DND-41 (cell line): ENCODE results near the gene SPPL3.
A peak's percentile ranks its signal among the peaks of the same experiment; 100 is the strongest.

ENCODE experiments used
- ATAC-seq: fragments of 200-7000 bp; cut with Tn5 transposase; 3 replicates; pipeline ENCODE4 v1.9.1; 2021; ENCODE audit warnings: low read depth; ENCODE audit not compliant: insufficient read depth
- DNase-seq: peaks from one replicate; pipeline ENCODE4 v3.0.0-alpha.2; 2020
- H2AFZ ChIP-seq: 2 replicates; pipeline ENCODE4 v1.6.0; 2012; ENCODE audit warnings: low read depth, low read length
- H3K27ac ChIP-seq: 2 replicates; pipeline ENCODE4 v1.5.1; 2012; ENCODE audit warnings: low read length, inconsistent platforms
- H3K27me3 ChIP-seq: fragments of 200-600 bp; sonication (generic); 2 replicates; pipeline ENCODE4 v1.6.0; 2012; ENCODE audit warnings: low read length, mild to moderate bottlenecking, inconsistent platforms; ENCODE audit not compliant: insufficient read depth, poor library complexity
- H3K36me3 ChIP-seq: 2 replicates; pipeline ENCODE4 v1.5.1; 2012; ENCODE audit warnings: low read length, inconsistent platforms; ENCODE audit not compliant: insufficient read depth
- H3K4me1 ChIP-seq: 2 replicates; pipeline ENCODE4 v1.5.1; 2012; ENCODE audit warnings: mild to moderate bottlenecking, low read length; ENCODE audit not compliant: insufficient read depth
- H3K4me2 ChIP-seq: 2 replicates; pipeline ENCODE4 v1.6.0; 2012; ENCODE audit warnings: mild to moderate bottlenecking, moderate library complexity, low read length, inconsistent platforms; ENCODE audit not compliant: insufficient read depth
- H3K4me3 ChIP-seq, 2 experiments: fragments of 200-600 bp in 1 of 2; shearing (Covaris generic) in 1 of 2; 2 replicates each; pipeline ENCODE4 v1.5.1; 2012 to 2016; ENCODE audit warnings: inconsistent platforms in 2 of 2, low read length in 2 of 2, mild to moderate bottlenecking in 2 of 2, low read depth in 1 of 2, moderate library complexity in 1 of 2
- H3K79me2 ChIP-seq: 2 replicates; pipeline ENCODE4 v1.6.0; 2012; ENCODE audit warnings: low read length, inconsistent platforms; ENCODE audit not compliant: insufficient read depth
- H3K9ac ChIP-seq: 2 replicates; pipeline ENCODE4 v1.6.0; 2012; ENCODE audit warnings: low read depth, mild to moderate bottlenecking, inconsistent platforms, low read length, moderate library complexity
- H3K9me3 ChIP-seq: 2 replicates; pipeline ENCODE4 v1.5.1; 2012; ENCODE audit warnings: low read length, moderate library complexity, mild to moderate bottlenecking, inconsistent platforms; ENCODE audit not compliant: insufficient read depth, severe bottlenecking
- H4K20me1 ChIP-seq: 2 replicates; pipeline ENCODE4 v1.6.0; 2012; ENCODE audit warnings: low read length; ENCODE audit not compliant: insufficient read depth
- EZH2 ChIP-seq: IDR thresholded peaks from 3 replicates; pipeline ENCODE4 v1.6.1; 2012; ENCODE audit warnings: borderline replicate concordance, low read depth, mild to moderate bottlenecking, moderate library complexity, low read length, inconsistent platforms; ENCODE audit not compliant: severe bottlenecking
- TF ChIP-seq, protein P1 (sequence below): IDR thresholded peaks from 2 replicates; pipeline ENCODE4 v1.5.1; 2012; ENCODE audit warnings: borderline replicate concordance, low read length, moderate library complexity, mild to moderate bottlenecking; ENCODE audit not compliant: poor library complexity, severe bottlenecking; ENCODE audit errors: extremely low read depth

Gene SPPL3

DNA sequence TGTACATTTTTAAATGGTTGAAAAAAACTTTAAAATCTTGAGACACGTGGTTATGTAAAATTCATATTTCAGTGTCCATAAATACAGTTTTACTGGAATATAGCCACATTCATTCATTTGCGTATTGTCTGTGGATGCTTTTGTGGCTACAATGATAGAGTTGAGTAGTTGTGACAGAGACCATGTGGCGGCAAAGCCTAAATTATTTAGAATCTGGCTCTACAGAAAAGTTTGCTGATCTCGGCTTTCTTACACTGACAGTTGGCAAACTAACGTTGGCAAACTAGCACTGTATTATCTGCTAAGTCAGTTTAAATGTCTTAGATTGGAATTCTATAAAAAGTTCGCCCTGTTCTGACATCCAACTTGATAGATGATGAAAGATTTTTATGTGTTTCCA, 191.5 kb downstream of the SPPL3 start:
- Histone ChIP-seq H3K9me3 (no peaks in the 10 kb centered on the region), H3K4me3 (no peak overlapping the region), H4K20me1 (no peaks in the 10 kb centered on the region), H3K27ac (no peak overlapping the region), H3K79me2 (peaks cover 30% of the 10 kb centered on the region), H2AFZ (no peak overlapping the region), H3K36me3 (peaks cover 37% of the 10 kb centered on the region), H3K9ac (peak overlapping the region; percentile 91; the same call in 1 of the 2 replicates), H3K4me2 (peak overlapping the region; percentile 89), H3K27me3 (no peaks in the 10 kb centered on the region), H3K4me1 (peaks cover 37% of the 10 kb centered on the region)
- DNase-seq (no peak), ATAC-seq (no peak)
- TF ChIP-seq, protein P1, sequence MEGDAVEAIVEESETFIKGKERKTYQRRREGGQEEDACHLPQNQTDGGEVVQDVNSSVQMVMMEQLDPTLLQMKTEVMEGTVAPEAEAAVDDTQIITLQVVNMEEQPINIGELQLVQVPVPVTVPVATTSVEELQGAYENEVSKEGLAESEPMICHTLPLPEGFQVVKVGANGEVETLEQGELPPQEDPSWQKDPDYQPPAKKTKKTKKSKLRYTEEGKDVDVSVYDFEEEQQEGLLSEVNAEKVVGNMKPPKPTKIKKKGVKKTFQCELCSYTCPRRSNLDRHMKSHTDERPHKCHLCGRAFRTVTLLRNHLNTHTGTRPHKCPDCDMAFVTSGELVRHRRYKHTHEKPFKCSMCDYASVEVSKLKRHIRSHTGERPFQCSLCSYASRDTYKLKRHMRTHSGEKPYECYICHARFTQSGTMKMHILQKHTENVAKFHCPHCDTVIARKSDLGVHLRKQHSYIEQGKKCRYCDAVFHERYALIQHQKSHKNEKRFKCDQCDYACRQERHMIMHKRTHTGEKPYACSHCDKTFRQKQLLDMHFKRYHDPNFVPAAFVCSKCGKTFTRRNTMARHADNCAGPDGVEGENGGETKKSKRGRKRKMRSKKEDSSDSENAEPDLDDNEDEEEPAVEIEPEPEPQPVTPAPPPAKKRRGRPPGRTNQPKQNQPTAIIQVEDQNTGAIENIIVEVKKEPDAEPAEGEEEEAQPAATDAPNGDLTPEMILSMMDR = no peak
- TF ChIP-seq EZH2 = no peak
